Testis (tissue), 3 donors: Measurements from ENCODE around the gene RPS2. TPM values are rescaled to one million over a fixed set of nuclear protein-coding genes. Genes with fewer than 3 reads are reported as not detected.

ENCODE experiments used
- DNase-seq: peaks from one replicate; pipeline ENCODE4 v3.0.0-alpha.2; 2019
- H3K27ac ChIP-seq, 2 donors: fragments of 200-600 bp; sonication (generic); one replicate each; pipeline ENCODE4 v1.5.1; 2019
- H3K27me3 ChIP-seq: fragments of 200-600 bp; sonication (generic); one replicate; pipeline ENCODE4 v1.5.1; 2019
- H3K36me3 ChIP-seq: fragments of 200-600 bp; sonication (generic); one replicate; pipeline ENCODE4 v1.5.1; 2017; ENCODE audit warnings: low read depth; ENCODE audit errors: missing control alignments
- H3K4me1 ChIP-seq: fragments of 200-600 bp; sonication (generic); one replicate; pipeline ENCODE4 v1.5.1; 2019
- H3K4me3 ChIP-seq, 2 donors: fragments of 200-600 bp; sonication (generic); one replicate each; pipeline ENCODE4 v1.5.1; 2017 to 2019
- H3K9me3 ChIP-seq: fragments of 200-600 bp; sonication (generic); one replicate; pipeline ENCODE4 v1.5.1; 2017
- CTCF ChIP-seq, 3 experiments: fragments of 450-650 bp in 2 of 3; fragments of 200-600 bp in 1 of 3; sonication (generic) in 1 of 3; IDR thresholded peaks; one replicate each; pipeline ENCODE4 v1.5.1; 2016 to 2019; ENCODE audit warnings: antibody characterized with exemption in 3 of 3, mild to moderate bottlenecking in 2 of 3, moderate library complexity in 1 of 3
- POLR2A ChIP-seq: fragments of 450-650 bp; IDR thresholded peaks from one replicate; pipeline ENCODE4 v1.6.1; 2017; ENCODE audit warnings: antibody characterized with exemption, mild to moderate bottlenecking, moderate library complexity
- WGBS, 2 donors: methylation state at CpG; one replicate each; pipeline ENCODE4 v1.1.5; 2018; 5-methylcytosine and 5-hydroxymethylcytosine counted together
- intact Hi-C: fragments of 100-400 bp; cut with DNase I; formaldehyde crosslinking; loops from one replicate; pipeline ENCODE4 v1.15.1; 2023; ENCODE audit warnings: low total_unique reads
- polyA plus RNA-seq: library from polyadenylated mRNA; stranded (reverse); fragments of 350-450 nt; fragmentation: Illumina TruSeq; extraction: RNeasy Lipid Tissue Mini Kit (QIAGEN cat#74804); gene quantifications from one replicate; pipeline ENCODE4 v1.2.3, GENCODE V29; 2014; ENCODE audit warnings: low read depth, low replicate concordance; ENCODE audit not compliant: insufficient read depth
- total RNA-seq, 2 donors: library from RNA; depleted of rRNA; stranded (reverse); fragments of >200 nt; gene quantifications; one replicate each; pipeline ENCODE4 v1.2.3, GENCODE V29; 2016

RPS2 gene
- total and polyA plus RNA-seq, 3 donors from 2014 or later = 744 to 1,779 (median 1,272) TPM

DNA sequence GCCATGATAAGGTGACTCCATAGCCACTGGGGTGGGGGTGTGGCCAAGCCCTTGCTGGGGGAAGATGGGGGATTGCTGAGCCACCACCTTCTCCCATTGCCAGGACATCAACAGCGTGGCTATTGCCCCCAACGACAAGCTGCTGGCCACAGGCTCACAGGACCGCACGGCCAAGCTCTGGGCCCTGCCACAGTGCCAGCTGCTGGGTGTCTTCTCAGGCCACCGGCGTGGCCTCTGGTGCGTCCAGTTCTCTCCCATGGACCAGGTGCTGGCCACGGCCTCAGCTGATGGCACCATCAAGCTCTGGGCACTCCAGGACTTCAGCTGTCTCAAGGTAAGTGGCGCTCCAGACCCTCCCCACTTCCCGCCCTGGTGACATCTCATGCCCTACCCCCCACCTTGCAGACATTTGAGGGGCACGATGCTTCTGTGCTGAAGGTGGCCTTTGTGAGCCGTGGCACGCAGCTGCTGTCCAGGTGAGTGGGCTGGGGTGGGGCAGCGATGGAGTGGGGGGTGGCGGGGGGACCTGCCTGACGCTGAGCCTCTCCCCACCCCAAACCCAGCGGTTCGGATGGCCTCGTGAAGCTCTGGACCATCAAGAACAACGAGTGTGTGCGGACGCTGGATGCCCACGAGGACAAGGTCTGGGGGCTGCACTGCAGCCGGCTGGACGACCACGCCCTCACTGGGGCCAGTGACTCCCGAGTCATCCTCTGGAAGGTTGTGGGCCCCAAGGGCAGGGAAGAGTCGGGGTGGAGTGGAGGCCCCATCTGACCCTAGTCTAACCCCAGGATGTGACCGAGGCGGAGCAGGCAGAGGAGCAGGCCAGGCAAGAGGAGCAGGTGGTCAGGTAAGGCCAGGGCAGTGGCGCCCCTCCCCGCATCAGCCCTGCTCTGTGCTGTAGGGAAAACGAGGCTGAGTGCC, 12.6 kb upstream of the RPS2 start:
- no peak for TF ChIP-seq CTCF (IDR thresholded peaks at IDR 0.05)
- no peak for TF ChIP-seq POLR2A
- intact Hi-C loops = no loop called here
- Histone ChIP-seq H3K9me3 (no peaks in the 10 kb centered on the region), H3K4me3 (no peak overlapping the region), H3K27me3 (no peaks in the 10 kb centered on the region), H3K27ac (no peak overlapping the region), H3K36me3 (no peaks in the 10 kb centered on the region), H3K4me1 (peaks cover 7% of the 10 kb centered on the region)
- no peak for DNase-seq
- 92 to 100% methylated on average over 3 to 33 of the region's 33 CpGs for WGBS, 2 donors

GRCh38 chr16:1976216-1976520, 11.5 kb upstream of the RPS2 start:
- H3K27ac ChIP-seq = no peak overlapping the region
- 93% methylated on average over 8 of the region's 8 CpGs; no CpG with 5 or more reads in 1 of the 2 donors for WGBS, 2 donors
- no peak overlapping the region for H3K4me3 ChIP-seq
- no peak for DNase-seq
- intact Hi-C loops = no loop called here
- peaks cover 9% of the 10 kb centered on the region for H3K4me1 ChIP-seq
- no peaks in the 10 kb centered on the region for H3K36me3 ChIP-seq
- no peaks in the 10 kb centered on the region for H3K27me3 ChIP-seq
- TF ChIP-seq CTCF (IDR thresholded peaks at IDR 0.05) (no peak), POLR2A (no peak)
- H3K9me3 ChIP-seq = no peaks in the 10 kb centered on the region

DNA sequence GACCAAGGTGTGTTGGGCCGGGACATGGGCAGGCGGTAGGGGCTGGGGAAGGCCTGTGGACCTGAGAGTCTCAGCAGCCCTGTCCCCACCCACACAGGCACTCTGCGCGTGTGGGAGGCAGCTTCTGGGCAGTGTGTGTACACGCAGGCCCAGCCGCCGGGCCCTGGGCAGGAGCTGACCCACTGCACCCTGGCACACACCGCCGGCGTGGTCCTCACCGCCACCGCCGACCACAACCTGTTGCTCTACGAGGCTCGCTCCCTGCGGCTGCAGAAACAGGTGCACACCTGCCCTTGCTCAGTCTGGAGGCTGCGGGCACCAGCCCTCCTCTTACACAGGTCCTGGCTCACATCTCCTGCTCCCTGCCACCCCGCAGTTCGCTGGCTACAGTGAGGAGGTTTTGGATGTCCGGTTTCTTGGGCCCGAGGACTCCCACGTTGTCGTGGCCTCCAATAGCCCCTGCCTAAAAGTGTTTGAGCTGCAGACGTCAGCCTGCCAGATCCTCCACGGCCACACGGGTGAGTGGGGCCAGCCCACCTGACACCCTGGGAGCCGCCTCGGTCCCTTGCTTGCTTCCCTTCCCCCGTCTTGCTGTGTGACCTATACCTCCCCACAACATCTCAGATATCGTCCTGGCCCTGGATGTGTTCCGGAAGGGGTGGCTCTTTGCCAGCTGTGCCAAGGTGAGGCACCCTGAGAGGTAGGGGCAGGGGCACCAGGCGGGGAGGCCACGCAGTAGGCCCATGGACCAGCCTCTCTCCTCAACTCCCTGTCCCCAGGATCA, 11.0 kb upstream of the RPS2 start:
- Histone ChIP-seq H3K9me3 (no peaks in the 10 kb centered on the region), H3K36me3 (no peaks in the 10 kb centered on the region), H3K4me3 (no peak overlapping the region), H3K27me3 (no peaks in the 10 kb centered on the region), H3K27ac (no peak overlapping the region), H3K4me1 (peaks cover 14% of the 10 kb centered on the region)
- no peak for TF ChIP-seq CTCF (IDR thresholded peaks at IDR 0.05)
- no peak for DNase-seq
- intact Hi-C loops = no loop called here
- WGBS, 2 donors = 89 to 95% methylated on average over 6 to 31 of the region's 33 CpGs

DNA sequence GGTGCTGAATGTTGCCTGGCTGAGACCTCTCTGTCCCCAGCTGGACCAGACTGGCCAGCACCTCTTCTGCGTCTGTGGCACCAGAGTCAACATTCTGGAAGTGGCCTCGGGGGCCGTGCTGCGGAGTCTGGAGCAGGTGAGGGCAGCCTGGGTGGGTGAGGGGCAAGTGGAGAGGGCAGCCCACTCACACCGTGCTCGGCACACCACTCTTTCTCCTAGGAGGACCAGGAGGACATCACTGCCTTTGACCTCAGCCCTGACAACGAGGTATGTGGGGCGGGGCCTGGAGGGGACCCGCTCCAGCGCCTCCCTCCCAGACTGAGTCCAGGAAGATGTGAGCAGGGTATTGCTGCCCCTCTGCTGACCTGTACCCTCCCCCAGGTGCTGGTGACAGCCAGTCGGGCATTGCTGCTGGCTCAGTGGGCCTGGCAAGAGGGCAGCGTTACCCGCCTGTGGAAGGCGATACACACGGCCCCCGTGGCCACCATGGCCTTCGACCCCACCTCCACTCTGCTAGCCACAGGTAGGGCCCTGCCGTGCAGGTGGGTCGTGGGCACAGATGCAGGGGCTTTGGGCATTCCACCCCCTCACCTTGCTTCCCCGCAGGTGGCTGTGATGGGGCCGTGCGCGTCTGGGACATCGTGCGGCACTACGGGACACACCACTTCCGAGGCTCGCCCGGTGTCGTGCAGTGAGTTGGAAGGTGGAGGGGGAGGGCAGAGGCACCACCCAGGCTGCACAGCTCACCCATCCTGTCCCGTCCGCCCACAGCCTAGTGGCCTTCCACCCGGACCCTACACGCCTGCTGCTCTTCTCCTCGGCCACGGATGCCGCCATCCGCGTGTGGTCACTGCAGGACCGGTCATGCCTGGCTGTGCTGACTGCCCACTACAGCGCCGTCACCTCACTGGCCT, 9.8 kb upstream of the RPS2 start:
- intact Hi-C loops = no loop called here
- WGBS, 2 donors = 89 to 94% methylated on average over 31 to 37 of the region's 42 CpGs
- no peaks in the 10 kb centered on the region for H3K27me3 ChIP-seq
- no peak overlapping the region for H3K4me3 ChIP-seq
- H3K27ac ChIP-seq = no peak overlapping the region
- TF ChIP-seq CTCF (IDR thresholded peaks at IDR 0.05) = no peak
- no peak for TF ChIP-seq POLR2A
- H3K4me1 ChIP-seq = peaks cover 14% of the 10 kb centered on the region
- no peak for DNase-seq
- H3K36me3 ChIP-seq = no peaks in the 10 kb centered on the region
- no peaks in the 10 kb centered on the region for H3K9me3 ChIP-seq
